Pancreas (tissue), 10 donors: ENCODE measurements around the gene GALNT11. TPM values are rescaled to one million over a fixed set of nuclear protein-coding genes. Genes with fewer than 3 reads are reported as not detected.

ENCODE experiments used
- ATAC-seq, 4 donors: fragments of 200-7000 bp; cut with Tn5 transposase; one replicate each; pipeline versions ENCODE4 v1.8.0 to v1.9.1; 2020; ENCODE audit warnings: mild to moderate bottlenecking in 4 of 4, moderate library complexity in 4 of 4
- DNase-seq, 6 donors: peaks; one replicate each; pipeline ENCODE4 v3.0.0-alpha.2; 2020
- FAIRE-seq: peaks from 2 replicates; lab custom pipeline; 2012; peaks lifted over from hg19 to GRCh38; lab: Jason Lieb, UNC
- H3K27ac ChIP-seq, 4 donors: fragments of 200-600 bp; sonication (generic); 1 replicate in 3 of 4; 2 replicates in 1 of 4; pipeline versions ENCODE4 v1.5.0 to v1.8.0; 2020
- H3K27me3 ChIP-seq, 4 donors: fragments of 200-600 bp; one replicate each; pipeline ENCODE4 v1.8.0; 2021
- H3K36me3 ChIP-seq, 3 donors: fragments of 200-600 bp; sonication (generic) in 1 of 3; one replicate each; pipeline versions ENCODE4 v1.5.0 to v1.8.0; 2020 to 2021
- H3K4me1 ChIP-seq, 3 donors: fragments of 200-600 bp; one replicate each; pipeline ENCODE4 v1.8.0; 2021
- H3K4me3 ChIP-seq, 4 donors: fragments of 200-600 bp; sonication (generic) in 2 of 4; one replicate each; pipeline versions ENCODE4 v1.5.0 to v1.8.0; 2020 to 2021
- H3K9me3 ChIP-seq, 4 donors: fragments of 200-600 bp; one replicate each; pipeline ENCODE4 v1.8.0; 2021
- WGBS, 2 donors: extraction: QIAGEN DNeasy Blood & Tissue Kit; methylation state at CpG; one replicate each; pipeline ENCODE4 v1.1.7; 2013; 5-methylcytosine and 5-hydroxymethylcytosine counted together
- intact Hi-C, 3 donors: fragments of 100-400 bp; cut with DNase I; formaldehyde crosslinking; loops; one replicate each; pipeline versions ENCODE4 v1.11.1 to v1.14.2; 2022
- polyA plus RNA-seq, 2 donors: library from polyadenylated mRNA; stranded (reverse); fragments of 200-250 nt; gene quantifications; one replicate each; pipeline ENCODE4 v1.2.3, GENCODE V29; 2013
- total RNA-seq, 6 donors: library from RNA; stranded (reverse); fragmentation: NEBNext Ultra II Directional in 4 of 6; extraction: Animal tissue kit (Norgen Biotek cat#: 25700) in 4 of 6; gene quantifications; one replicate each; pipeline versions ENCODE4 v1.2.1 to v1.2.4, GENCODE V29; 2021 to 2023
- TF ChIP-seq, protein P1 (sequence below), 4 donors: fragments of 200-600 bp; sonication (generic) in 3 of 4; IDR thresholded peaks; one replicate each; pipeline versions ENCODE4 v1.5.0 to v1.8.0; 2021; ENCODE audit warnings: antibody characterized with exemption in 4 of 4
- donor health status: healthy with polysubstance abuse.
- donor health status: DM: no; HTN: no; CAD: no; lungs with moderate emphysema.
- donor health status: DM: no; HTN: no; CAD: no.
- donor health status: control.
- donor health status: control.
- donor health status: Bipolar disorder and iron deficiency.
- donor health status: DM: yes; HTN: yes; CAD: no.
- donor health status: DM: no; HTN: no; CAD: no.
- donor health status: DM: no; HTN: no; CAD: no.
- donor health status: DM: yes; HTN: yes; CAD: no.

Gene GALNT11
- total and polyA plus RNA-seq, 8 donors = 12.9 to 36.3 (median 26.9) TPM

GRCh38 chr7:152136686-152137085 lies 111.2 kb downstream of the GALNT11 start:
- Histone ChIP-seq H3K36me3 (peaks cover 3 to 39% (median 14%) of the 10 kb centered on the region in 3 donors), H3K9me3 (no peaks in the 10 kb centered on the region), H3K27ac (no peak overlapping the region), H3K27me3 (no peaks in the 10 kb centered on the region), H3K4me3 (no peak overlapping the region), H3K4me1 (no peaks in the 10 kb centered on the region)
- intact Hi-C loops = no loop called here
- no peak for FAIRE-seq
- WGBS, 2 donors = 80 to 83% methylated on average over 9 of the region's 9 CpGs
- ATAC-seq = peak in 1 of 4 donors; percentile 37
- no peak for DNase-seq
- TF ChIP-seq, protein P1, sequence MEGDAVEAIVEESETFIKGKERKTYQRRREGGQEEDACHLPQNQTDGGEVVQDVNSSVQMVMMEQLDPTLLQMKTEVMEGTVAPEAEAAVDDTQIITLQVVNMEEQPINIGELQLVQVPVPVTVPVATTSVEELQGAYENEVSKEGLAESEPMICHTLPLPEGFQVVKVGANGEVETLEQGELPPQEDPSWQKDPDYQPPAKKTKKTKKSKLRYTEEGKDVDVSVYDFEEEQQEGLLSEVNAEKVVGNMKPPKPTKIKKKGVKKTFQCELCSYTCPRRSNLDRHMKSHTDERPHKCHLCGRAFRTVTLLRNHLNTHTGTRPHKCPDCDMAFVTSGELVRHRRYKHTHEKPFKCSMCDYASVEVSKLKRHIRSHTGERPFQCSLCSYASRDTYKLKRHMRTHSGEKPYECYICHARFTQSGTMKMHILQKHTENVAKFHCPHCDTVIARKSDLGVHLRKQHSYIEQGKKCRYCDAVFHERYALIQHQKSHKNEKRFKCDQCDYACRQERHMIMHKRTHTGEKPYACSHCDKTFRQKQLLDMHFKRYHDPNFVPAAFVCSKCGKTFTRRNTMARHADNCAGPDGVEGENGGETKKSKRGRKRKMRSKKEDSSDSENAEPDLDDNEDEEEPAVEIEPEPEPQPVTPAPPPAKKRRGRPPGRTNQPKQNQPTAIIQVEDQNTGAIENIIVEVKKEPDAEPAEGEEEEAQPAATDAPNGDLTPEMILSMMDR (IDR thresholded peaks at IDR 0.05) = no peak

DNA sequence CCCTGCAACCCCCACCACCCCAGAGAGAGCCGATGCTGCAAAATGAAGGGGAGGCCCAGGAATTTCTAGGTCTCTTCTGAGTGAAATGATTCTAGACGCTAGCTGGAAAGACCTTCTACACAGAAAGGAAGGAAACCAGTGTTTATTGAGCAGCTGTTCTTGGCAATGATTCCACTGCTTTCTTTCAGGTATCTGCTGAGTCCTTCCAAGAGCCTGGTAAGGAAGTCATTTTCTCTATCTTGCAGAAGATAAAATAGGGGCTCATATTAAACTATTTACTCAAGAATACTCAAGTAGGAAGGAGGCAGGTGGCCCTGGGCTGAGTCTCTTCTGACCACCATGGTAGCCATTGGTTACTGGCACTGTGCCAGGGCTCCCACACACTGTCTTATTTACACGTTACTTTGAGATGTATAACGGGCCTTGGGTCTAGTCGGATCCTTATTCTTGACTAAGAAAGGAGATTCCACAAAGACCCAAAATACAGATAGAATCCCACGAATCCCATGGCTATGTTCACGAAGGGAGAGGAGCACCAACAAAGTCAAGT lies 112.1 kb downstream of the GALNT11 start:
- no peak overlapping the region for H3K27ac ChIP-seq
- TF ChIP-seq, protein P1 (IDR thresholded peaks at IDR 0.05) = no peak
- peaks cover 3 to 39% (median 14%) of the 10 kb centered on the region in 3 donors for H3K36me3 ChIP-seq
- intact Hi-C loops = no loop called here
- no peaks in the 10 kb centered on the region for H3K9me3 ChIP-seq
- no peaks in the 10 kb centered on the region for H3K4me1 ChIP-seq
- peak in 2 of 4 donors; percentile 23 to 27 for ATAC-seq
- H3K27me3 ChIP-seq = no peaks in the 10 kb centered on the region
- DNase-seq = peak in 1 of 6 donors; percentile 37
- no peak for FAIRE-seq
- 73 to 79% methylated on average over 7 of the region's 7 CpGs for WGBS, 2 donors
- no peak overlapping the region for H3K4me3 ChIP-seq

- intact Hi-C loops = no loop called here
- Histone ChIP-seq H3K27ac (no peak overlapping the region), H3K4me1 (no peaks in the 10 kb centered on the region), H3K27me3 (no peaks in the 10 kb centered on the region), H3K4me3 (no peak overlapping the region), H3K36me3 (peaks cover 3 to 58% (median 29%) of the 10 kb centered on the region in 3 donors), H3K9me3 (no peaks in the 10 kb centered on the region)
- ATAC-seq (no peak), DNase-seq (no peak), FAIRE-seq (no peak)
- TF ChIP-seq, protein P1 (IDR thresholded peaks at IDR 0.05) = no peak
- 88 to 91% methylated on average over 4 of the region's 4 CpGs for WGBS, 2 donors
Measured at GRCh38 chr7:152140067-152140466, 114.6 kb downstream of the GALNT11 start.

DNA sequence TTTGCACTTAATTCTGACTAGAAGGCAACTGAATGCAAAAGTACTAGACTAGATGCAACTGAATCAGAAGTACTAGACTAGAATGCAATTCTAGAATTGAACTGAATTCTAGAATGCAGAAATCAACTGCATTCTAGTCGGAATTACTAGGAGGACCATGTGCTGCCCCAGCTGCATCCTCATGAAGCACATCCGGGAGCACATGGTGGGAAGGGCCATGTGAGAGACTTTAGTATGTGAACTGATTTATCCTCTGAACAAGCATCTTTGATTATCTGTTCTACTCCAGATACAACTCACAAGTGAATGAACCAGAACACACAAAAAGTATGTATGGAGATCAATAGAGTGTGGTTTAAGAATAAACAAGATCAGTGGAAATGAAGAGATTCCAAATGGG lies 115.1 kb downstream of the GALNT11 start:
- TF ChIP-seq, protein P1 (IDR thresholded peaks at IDR 0.05) = no peak
- Histone ChIP-seq H3K4me3 (no peak overlapping the region), H3K27ac (no peak overlapping the region), H3K9me3 (no peaks in the 10 kb centered on the region), H3K4me1 (no peaks in the 10 kb centered on the region), H3K27me3 (no peaks in the 10 kb centered on the region), H3K36me3 (peaks cover 3 to 63% (median 29%) of the 10 kb centered on the region in 3 donors)
- whole genome bisulfite sequencing, 2 donors = 89 to 93% methylated on average over 2 of the region's 2 CpGs
- intact Hi-C loops = no loop called here
- no peak for ATAC-seq
- no peak for FAIRE-seq
- DNase-seq = no peak

DNA sequence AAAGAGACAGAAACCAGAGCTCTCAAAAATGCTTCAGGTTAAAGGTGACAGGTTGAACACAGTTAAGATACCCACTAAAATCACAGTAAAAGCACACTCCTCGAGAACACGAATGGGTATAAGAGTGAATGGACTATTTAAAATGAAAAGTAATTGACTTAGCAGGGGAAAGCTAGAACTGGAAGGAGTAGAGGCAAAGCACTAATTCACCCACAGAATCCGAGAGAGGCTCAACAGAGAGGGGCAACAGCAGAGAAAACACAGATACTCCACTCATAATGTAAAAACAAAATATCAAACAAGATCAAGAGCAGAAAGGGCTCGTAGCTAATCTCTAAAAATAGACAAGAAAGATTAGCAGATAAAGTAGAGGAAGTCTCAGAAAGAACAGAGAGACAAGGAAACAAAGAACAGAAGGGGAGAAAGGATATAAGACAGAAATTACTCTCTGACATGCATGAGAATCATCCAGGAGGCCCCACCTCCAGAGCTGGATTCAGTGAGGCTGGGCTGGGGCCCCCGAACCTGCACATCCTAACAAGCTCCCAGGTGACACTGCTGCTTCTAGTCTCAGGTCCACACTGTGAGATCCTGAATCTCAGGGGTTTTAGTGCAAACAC lies 117.6 kb downstream of the GALNT11 start:
- WGBS, 2 donors = 68 to 72% methylated on average over 5 of the region's 5 CpGs
- no peak for FAIRE-seq

More for the DNA sequence above, 117.6 kb downstream of the GALNT11 start:
- ATAC-seq (no peak), DNase-seq (no peak)
- Histone ChIP-seq H3K27me3 (no peaks in the 10 kb centered on the region), H3K9me3 (no peaks in the 10 kb centered on the region), H3K27ac (no peak overlapping the region), H3K4me1 (no peaks in the 10 kb centered on the region), H3K4me3 (no peak overlapping the region), H3K36me3 (peaks cover 3 to 78% (median 33%) of the 10 kb centered on the region in 3 donors)
- TF ChIP-seq, protein P1 (IDR thresholded peaks at IDR 0.05) = no peak
- intact Hi-C loops = no loop called here
